DMS79 treated with DMSO at 0.1 percent for 48 hours (cell line): Measurements from ENCODE around the gene TMEM254.
"Not testable (repeated sequence)": the region's sequence is repeated elsewhere in the genome, so short reads cannot be mapped to it uniquely, and the experiment has no call there.

Source experiments
- DNase-seq: peaks from one replicate; lab custom pipeline; 2025; lab: John Stamatoyannopoulos, UW

The TMEM254 gene

DNA sequence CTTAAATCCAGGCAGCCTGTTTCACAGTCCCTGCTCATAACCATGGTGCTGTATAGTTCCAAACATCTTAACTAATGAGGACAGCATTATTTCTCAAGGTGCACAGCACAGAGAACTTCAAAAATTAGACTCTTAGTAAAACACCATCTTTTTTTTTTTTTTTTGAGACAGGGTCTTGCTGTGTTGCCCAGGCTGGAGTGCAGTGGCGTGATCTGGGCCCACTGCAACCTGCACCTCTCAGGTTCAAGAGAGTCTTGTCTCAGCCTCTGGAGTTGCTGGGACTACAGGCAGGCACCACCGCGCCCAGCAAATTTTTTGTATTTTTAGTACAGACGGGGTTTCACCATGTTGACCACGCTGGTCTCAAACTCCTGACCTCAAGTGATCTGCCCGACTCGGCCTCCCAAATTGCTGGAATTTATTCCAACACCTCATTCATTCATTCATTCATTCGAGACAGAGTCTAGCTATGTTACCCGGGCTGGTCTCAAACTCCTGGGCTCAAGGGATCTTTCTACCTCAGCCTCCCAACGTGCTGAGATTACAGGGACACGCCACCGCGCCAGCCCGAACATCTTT lies 507 bp upstream of the TMEM254 start:
- DNase-seq = no peak

DNA sequence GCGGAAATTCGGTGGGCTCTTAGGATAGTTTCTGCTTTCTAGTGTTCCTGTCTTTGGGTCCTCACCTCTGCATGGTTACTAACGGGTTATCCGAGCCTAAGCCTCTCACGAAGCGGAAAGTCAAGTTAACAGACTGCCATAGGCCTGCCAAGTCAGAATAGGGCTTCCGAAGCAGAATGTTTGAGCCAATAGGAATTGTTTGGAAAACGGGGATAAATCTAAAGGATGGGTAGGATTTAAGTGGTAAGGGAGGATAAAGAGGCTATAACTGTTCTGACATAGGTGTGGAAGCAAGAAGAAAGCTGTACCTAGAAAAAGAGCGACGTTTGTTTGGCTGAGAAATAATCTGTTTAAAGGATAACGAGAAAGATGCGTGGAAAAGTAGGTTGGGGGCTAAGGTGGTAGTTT lies 851 bp downstream of the TMEM254 start:
- no peak for DNase-seq

DNA sequence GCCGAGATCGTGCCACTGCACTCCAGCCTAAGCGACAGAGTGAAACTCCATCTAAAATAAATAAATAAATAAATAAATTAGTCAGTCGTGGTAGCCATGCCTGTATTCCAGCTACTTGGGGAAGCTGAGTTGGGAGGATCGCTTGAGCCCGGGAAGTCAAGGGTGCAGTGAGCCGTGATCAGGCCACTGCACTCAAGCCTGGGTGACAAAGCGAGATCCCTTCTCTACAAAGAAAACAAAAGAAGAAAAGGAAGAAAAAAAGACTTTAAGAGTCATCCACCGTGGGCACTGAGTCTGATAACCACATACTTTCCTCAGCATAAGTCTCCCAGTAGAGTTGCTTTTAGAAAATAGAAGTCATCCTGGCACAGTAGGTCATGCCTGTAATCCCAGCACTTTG lies 2.6 kb downstream of the TMEM254 start:
- no peak for DNase-seq

DNA sequence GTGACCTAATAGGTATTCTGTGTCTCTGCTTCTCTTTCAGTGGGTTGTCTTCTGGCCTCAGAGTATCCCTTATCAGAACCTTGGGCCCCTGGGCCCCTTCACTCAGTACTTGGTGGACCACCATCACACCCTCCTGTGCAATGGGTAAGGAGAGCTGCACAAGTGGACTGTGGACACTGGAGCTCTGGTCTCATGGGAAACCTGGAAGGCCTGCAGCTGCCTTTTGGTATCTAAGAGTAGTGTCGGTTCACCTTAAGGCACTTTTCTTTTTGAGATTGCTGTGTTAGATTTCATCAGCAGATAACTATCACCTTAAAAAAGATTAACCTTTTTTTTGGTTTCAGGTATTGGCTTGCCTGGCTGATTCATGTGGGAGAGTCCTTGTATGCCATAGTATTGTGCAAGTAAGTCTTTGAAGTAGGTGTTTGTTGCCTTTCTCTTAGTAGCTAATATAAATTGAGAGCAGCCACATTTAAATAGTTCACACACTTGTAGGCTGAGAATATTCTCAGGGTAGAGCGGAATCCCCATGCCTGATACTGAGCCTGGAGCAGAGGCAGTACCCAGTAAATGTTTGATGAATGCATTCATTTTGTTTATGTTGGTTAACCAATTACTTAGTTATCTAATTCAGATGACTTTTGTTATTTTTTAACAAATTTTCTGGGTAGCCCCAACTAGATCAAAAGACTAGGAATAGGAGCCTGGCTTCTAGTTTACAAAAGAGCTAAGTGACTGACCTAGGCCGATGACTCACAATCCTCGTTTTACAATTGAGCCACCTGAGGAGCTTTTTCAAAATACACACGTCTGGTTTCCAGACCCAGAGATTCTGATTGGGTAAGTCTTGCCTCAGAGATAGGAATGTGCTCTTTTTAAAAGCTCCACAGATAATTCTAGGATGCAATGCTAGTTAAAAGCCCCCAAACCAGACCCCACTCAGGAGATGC lies 3.6 kb downstream of the TMEM254 start:
- no peak for DNase-seq

DNA sequence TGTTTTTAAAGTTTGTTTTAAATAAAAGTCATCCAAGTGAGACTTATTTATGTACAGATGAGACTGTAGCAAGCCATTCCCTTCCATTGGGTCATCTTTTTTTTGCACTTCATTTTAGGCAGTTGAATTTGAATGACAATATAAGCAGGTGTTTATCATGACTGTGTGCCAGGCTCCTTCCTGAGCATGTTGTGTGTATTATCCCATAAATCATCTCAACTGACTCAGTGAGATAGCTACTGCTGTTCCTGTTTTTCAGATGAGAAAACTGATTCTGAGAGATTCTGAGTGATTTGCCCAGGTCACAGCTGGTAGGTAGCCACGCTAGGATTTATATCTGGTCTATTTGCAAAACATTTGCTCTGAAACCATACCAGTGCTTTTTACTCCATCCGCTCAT lies 11.7 kb downstream of the TMEM254 start:
- no peak for DNase-seq

DNA sequence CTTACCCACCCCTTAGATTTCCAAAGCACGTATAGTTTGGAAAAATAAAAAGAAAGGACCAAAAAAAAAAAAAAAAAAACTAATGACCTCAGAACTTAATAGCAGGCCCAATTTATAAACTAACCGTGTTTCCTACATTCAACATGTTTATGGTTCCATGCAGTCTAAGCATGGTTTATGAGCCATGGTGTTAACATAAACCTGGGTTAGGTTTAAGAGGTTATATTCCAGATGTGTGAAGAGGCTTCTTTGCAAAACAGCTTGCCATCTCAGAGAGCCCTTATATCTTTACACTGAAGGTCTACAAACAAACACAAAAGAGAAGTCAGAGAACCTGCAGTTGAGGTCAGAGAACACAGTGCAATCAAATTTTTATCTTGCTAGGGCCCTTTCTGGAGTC lies 15.8 kb downstream of the TMEM254 start:
- DNase-seq = no peak

DNA sequence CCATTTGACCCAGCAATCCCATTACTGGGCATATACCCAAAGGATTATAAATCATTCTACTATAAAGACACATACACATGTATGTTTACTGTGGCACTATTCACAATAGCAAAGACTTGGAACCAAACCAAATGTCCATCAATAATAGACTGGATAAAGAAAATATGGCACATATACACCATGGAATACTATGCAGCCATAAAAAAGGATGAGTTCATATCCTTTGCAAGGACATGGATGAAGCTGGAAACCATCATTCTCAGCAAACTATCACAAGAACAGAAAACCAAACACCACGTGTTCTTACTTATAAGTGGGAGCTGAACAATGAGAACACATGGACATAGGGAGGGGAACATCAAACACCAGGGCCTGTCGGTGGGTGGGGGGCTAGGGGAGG lies 19.8 kb downstream of the TMEM254 start:
- not testable (repeated sequence) for DNase-seq

DNA sequence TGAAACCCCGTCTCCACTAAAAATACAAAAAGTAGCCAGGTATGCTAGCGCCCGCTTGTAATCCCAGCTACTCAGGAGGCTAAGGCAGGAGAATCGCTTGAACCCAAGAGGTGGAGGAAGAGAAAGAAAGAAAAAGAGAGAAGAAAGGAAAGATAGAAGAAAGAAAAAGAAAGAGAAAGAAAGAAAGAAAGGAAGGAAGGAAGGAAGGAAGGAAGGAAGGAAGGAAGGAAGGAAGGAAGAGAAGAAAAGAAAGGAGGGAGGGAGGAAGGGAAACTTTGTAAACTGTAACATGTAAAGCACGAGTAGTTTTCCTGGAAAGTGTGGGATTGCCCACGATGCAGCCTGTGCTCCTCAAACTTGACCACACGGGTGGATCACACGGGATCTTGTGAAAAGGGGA lies 20.8 kb downstream of the TMEM254 start:
- not testable (repeated sequence) for DNase-seq

DNA sequence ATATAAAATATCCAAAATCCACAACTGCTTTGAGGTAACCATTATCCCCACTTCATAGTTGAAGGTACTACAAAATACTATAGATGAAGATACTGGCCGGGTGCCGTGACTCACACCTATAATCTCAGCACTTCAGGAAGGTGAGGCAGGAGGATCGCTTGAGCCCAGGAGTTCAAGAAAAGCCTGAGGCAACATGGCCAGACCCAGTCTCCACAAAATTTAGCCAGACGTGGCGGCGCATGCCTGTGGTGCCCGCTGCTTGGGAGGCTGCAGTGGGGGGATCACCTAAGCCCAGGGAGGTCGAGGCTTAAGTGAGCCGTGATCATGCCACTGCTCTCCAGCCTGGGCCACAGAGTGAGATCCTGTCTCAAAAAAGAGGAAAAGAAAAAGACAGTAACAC lies 21.7 kb downstream of the TMEM254 start:
- DNase-seq = no peak

DNA sequence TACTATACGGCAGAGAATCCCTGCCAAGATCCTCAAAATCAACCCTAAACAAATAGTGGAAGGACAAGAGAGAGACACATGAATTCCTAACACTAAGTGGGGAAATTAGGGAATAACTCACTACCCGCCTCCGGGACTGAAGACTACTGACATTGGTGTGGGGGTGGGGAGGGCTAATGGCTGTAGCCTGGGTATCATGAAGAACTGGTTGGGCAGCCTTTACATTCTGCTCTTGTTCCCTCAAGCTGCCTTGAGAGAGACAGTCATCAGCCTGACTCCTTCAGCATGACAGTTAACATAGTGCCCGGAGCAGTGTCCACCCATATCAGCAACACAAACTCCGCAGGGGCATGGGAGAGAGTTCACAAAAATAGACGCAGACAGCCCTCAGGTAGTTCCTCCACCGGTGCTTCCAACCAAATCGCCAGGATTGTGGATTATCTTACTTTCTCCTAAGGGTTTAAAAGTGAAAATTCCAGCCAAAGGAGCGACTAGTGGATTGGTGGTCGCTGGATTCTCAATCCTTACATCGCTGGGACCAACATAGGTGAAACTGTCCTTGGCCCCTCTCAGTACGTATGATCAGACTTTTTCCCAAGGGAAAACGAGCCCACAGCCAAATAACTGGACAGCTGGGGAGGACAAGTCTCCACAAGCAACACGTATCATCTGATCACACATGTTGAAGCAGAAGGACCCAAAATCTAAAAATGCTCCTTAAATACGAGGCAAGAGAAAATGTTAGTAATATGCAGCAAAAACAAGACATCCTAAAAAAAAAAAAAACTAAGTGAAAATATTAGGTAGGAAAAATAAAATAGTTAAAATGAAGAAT lies 22.6 kb downstream of the TMEM254 start:
- DNase-seq = no peak

DNA sequence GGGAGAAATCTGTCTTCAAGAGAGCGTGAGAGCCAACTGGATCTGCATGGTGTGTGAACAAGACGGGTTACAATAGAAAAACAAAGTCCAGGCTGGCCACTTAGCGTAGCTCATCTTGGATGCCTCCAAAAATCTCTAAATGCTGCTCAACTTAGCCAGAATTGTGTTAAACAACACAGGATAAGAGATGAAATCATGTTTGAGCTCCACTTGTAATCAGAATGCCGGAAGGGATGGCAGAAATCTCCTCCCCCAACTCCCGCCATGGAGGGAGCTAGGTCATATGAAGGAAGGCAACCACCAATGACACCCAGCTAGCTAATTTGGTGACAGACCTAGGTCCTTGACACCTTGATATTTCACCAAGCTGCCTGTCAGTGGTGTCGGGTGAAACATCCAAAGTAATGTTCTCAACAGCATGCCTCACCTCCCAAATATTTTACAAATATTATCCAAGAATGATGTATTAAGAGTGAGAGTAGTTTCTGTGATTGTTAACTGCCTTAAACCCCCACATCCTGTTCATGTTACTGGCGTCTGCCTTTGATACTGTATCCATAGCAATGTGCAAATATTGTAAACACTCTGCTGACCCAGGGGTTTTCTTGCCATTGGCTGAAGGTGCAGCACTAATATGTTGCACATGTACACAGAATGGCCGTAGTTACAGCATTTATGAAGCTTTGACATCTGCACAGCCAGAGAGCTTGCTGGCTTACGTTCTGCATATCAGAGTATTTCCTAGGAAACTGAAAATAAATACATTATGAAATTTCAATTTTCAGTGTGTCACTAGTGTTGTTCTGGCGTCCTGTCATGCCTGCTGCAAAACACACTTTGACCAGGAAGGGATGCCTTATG lies 25.8 kb downstream of the TMEM254 start:
- DNase-seq = no peak

DNA sequence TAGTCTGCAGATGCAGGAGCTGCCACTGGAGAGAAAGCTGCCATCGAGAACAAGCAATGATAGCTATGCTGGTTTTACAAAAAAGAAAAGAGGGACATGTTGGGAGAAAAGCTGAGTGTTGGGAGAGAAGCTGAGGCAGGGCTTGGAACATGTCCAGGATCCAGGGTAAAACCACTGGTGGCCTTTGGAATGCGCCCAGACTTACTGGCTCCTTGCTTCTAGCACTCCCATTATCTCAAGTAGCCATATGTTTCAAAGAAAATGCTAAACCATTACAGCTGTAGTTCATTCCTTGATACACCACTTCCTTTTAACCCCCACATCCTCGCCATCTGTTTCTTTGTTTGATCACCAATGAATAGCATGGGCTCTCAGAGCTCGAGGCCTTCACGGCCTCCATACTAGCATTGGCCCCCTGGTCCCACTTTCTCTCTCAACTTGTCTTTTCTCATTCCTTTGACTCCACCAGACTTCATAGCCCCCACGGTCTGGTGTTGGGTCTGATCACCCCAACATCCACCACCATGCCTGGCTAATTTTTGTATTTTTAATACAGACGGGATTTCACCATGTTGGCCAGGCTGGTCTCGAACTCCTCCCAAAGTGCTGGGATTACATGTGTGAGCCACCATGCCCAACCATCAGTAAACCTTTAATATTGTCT lies 30.2 kb downstream of the TMEM254 start:
- no peak for DNase-seq

DNA sequence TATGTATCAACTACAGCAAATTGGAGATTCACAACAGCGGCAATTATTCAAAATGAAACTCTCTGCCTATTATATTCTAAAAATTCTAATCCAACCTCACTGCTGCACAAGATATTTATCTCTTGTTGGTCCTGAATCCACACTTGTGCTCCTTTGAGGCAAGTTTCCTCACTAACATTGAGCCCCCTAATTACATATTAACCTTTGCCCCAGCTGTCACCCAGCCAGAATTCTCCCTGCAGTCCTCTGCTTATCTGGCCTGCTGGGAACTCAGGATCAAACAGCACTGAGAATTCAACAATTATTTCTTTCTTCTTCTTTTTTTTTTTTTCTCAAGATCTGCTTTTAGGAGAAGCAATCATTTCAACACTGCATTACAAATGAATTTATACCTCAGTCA lies 32.5 kb downstream of the TMEM254 start:
- DNase-seq = no peak

DNA sequence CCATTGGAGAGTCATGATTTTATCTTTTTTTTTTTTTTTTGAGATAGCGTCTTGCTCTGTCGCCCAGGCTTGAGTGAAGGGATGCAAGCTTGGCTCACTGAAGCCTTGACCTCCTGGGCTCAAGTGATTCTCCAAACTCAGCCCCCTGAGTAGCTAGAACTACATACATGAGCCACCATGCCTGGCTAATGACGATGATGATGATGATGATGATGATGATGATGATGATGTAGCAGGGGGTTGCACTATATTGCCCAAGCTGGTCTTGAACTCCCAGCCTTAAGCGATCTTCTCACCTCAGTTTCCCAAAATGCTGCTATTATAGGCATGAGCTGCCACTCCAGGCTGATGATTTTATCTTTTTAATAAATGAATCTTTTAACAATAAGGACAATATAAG lies 40.2 kb downstream of the TMEM254 start:
- DNase-seq = no peak

DNA sequence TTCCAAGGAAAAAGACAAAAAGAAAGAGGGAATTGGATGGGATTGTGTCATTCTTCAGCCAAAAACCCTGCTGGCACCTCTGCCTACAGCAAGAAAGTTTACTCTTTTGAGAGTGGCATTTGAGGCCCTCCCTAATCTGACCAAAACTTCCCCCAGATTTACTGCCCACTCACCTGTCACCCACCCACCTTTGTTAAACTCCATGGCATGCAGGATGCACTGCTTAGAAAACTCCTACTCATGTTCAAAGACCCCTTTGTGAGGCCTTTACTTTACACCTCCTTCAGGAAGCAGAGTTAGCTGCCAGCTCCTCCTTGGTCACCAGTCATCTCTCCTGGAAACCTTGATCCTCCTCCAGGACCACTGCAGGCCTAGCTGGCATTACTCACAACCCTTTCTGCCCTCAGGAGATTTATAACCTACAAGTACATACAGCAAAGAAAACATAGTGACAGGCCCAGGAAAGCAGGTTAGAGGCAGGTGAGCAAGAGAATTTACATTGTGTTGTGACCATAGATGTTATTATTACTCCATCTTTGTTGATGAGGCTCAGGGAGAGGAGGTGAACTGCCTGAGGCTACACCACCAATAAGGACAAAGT lies 43.7 kb downstream of the TMEM254 start:
- no peak for DNase-seq

DNA sequence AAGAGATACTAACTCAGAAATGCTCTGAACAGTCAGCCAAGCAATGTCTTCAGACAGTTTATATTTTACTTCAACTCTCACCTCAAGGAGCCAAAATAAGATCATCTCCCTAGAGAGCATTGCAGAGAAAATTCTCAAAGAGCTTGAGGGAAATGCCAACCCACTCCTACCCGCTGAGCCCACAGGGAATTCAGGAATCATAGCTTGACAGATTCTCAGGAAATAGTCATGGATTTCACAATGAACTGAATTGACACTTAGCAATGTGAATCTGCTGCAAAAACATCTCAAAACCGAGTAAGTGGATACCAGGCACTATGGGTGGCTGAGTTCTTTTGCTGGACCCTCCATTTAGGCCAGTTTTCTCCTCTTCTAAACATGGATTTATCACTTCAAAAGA lies 44.3 kb downstream of the TMEM254 start:
- DNase-seq = no peak

DNA sequence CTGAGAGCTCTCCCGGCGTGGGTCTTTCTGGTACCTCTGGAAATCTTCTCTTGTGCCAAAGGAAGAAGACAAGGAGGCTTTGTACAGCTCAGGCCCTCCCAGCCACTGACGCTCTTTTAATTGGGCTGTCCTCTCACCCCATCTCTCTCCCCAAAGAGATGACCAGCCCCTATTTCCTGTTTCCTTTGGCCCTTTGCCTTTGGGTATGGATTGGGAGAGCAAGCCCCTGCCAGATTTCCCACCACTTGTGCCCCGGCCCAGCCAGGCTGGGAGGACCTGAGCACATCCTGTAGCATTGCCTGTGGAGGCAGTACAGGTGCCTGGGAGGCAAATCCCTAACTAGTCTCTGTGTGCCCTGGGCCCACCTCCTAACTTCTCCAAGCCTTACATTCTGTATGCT lies 48.4 kb downstream of the TMEM254 start:
- no peak for DNase-seq

DNA sequence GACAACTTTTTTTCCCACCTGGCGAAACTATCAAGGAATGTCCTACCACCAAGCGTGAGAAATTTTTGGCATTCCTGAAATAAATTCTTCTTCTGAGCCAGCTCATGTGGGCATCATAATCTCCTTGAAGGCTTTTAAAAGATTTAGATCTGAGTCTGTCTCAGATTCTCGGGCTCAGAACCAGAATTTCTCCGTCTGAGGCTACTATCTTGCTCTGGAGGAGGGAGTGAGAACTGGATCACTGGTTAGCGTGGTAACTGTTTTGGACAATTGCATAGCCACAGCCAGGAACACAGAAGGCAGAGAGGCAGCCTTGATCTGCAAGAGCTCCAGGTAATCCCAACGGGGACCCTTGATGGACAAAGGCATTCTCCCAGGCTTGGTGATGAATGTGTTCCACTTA lies 53.0 kb downstream of the TMEM254 start:
- no peak for DNase-seq

DNA sequence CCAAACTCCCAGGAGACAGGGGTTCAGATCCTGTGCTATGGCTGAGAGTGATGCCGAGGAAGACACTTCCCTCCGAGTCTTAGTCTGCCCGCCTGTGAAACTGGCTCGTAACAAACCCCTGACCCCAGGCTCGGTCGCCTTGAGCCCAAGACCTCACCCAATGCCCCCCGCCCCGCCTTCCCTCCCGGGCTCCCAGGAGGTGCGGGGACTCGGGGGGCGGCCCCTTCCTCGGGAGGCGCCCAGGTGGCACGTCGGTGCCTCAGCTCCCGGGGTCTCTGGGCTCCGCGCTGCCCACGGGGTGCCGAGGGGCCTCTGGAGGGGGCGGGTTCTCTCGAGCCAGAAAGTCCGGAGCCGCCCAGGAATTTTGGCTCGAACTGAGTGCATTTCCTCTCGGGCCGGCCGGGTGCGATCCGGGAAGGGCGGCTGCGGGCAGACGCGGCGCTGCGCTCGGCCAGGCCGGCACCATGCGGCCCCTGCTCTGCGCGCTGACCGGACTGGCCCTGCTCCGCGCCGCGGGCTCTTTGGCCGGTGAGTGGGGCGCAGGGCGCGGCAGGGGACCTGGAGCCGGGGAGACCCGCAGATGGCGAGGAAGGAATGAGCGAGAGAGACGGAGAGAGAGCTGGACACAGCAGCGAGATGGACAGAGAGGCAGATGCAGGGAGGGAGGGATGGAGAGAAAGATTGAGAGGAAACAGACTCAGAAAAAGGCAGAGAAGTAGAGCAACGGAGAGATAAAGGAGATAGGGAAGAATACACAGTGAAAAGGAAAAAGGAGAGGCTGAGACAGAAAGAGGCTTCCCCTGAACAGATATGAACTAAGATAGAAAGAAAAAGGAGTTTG lies 54.1 kb downstream of the TMEM254 start, which contains the start of gene PLAC9:
Gene PLAC9 (plus strand): TSS at position 432 of the 841 bp plus-strand sequence. CDS start 33 bp downstream, at position 465.
- no peak for DNase-seq

DNA sequence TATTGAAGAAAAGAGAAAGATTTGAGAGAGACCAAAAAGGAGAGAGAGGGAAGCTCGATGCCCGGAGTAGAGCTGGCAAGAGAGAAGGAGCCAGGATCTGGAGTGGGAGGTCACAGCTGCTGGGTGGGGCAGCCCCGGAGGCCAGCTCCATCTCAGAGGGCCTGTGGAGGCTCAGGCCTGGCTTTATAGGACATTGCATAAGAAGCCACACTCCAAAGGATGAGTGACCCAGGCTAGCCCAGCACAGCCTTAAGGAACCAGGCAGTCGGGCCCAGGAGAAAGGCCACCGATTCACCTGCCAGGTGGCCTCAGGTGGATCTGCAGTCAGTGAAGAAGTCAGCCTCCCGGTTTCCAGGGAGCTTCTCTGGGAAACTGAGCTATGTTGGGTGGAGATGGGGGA lies 54.7 kb downstream of the TMEM254 start:
- no peak for DNase-seq
